Fibroblast of mammary gland (primary cell): ENCODE data around the gene MYL11.
A peak's percentile ranks its signal among the peaks of the same experiment; 100 is the strongest.

Experiments used
- DNase-seq: peaks from one replicate; pipeline ENCODE4 v3.0.0-alpha.2; 2010; ENCODE audit warnings: low read depth
- H3K4me3 ChIP-seq: 2 replicates; pipeline ENCODE4 v1.5.1; 2011; ENCODE audit warnings: low read depth, mild to moderate bottlenecking, low read length, moderate library complexity; ENCODE audit not compliant: control insufficient read depth
- CTCF ChIP-seq: conservative IDR thresholded peaks from 2 replicates; pipeline ENCODE4 v1.5.1; 2011; ENCODE audit warnings: low read depth, low read length, inconsistent platforms; ENCODE audit not compliant: control insufficient read depth, insufficient read depth

MYL11 gene

GRCh38 chr16:30361180-30361579 lies 13.4 kb upstream of the MYL11 start:
- no peak overlapping the region for H3K4me3 ChIP-seq
- DNase-seq, result no peak
- TF ChIP-seq CTCF, result no peak

GRCh38 chr16:30365200-30365599 lies 9.4 kb upstream of the MYL11 start:
- DNase-seq, result no peak
- TF ChIP-seq CTCF, result no peak

GRCh38 chr16:30366511-30366910 lies 8.1 kb upstream of the MYL11 start:
- no peak for TF ChIP-seq CTCF
- H3K4me3 ChIP-seq, result no peak overlapping the region

More at GRCh38 chr16:30365200-30365599, 9.4 kb upstream of the MYL11 start:
- H3K4me3 ChIP-seq, result no peak overlapping the region

GRCh38 chr16:30367349-30368009 lies 7.1 kb upstream of the MYL11 start:
- TF ChIP-seq CTCF, result no peak
- H3K4me3 ChIP-seq, result peak overlapping the region; percentile 84
- no peak for DNase-seq

More at GRCh38 chr16:30366511-30366910, 8.1 kb upstream of the MYL11 start:
- DNase-seq, result no peak

- TF ChIP-seq CTCF, result no peak
- DNase-seq, result peak; percentile 74
- peak overlapping the region; percentile 84 for H3K4me3 ChIP-seq
These were observed 6.3 kb upstream of the MYL11 start for GRCh38 chr16:30368122-30368791.

GRCh38 chr16:30368792-30369090 lies 5.9 kb upstream of the MYL11 start:
- H3K4me3 ChIP-seq, result peak overlapping the region; percentile 84
- no peak for TF ChIP-seq CTCF
- no peak for DNase-seq
